Stimulated activated CD8-positive, alpha-beta memory T cell treated with anti-CD3 and anti-CD28 coated beads, Interleukin-4, amount 100 ng/mL, for 48 hours (primary cell): ENCODE results near the gene LRRC36.

ENCODE experiments used
- DNase-seq: peaks from one replicate; pipeline ENCODE4 v3.0.0-alpha.2; 2020

LRRC36 gene

DNA sequence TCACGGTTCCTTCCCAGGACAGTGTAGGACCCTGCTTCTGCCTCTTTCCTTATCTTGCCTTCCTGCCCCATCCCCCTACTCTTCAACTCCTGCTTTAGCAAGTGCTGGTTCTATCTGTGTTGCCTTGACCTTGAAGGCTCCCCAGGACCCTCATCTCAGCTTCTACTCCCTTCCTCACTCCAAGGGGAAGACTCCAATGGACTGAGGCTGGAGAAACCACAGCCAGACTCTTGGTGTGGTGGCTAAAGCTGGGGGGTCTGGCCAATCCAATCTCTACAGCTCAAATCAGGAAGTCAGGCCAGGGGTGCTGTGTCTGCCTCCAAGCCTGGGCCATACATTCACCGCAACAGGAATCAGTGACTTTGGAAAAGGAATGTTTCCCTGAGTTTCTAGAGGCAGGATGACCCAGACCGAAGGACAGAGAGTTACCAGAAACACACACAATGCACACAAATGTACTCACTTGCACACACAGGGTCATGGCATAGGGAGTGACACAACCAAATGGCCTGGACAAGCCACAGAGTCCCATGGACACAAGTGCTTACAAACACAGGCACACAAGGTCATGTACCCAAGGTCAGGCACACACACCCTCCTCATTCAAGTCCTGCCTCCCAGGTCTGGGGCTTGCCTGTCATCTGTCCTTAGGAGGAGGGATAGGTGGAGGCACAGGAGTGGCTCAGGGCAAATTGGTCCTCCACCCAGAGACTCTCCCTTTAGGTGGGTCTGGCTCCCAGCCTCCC is 102.6 kb downstream of the LRRC36 start:
- DNase-seq: no peak

DNA sequence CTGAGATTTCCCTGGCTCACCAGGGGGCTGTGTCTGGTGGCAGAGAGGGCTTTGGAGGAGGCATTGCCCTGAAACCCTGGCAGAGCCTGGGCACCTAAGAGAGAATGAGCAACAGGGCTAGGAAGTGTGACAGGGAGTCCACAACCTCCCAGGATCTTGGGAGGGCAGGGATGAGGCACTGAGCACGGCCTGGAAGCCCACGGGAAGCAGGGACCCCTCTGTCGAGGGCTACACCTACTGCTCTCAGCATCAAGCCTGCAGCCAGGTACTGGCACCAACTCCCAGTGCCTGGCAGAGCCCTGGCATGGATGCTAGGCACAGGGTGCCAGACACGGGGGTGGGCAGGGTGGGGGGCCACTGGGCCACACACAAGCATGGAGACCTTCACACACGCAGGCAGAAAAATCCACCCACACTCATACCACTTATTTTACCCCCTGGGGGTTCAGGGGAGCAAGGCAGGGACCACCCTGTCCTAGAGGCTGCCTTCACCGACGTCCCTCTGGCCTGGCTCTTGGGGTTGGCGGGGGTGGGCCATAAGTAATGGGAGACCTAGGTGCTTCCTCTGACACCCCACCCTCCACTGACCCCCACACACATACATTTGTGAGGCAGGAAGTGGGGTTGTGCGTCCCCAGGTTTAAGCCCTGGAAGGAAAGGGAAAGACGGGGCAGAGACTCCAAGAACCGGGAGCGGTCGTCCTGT is 103.3 kb downstream of the LRRC36 start:
- DNase-seq: no peak

DNA sequence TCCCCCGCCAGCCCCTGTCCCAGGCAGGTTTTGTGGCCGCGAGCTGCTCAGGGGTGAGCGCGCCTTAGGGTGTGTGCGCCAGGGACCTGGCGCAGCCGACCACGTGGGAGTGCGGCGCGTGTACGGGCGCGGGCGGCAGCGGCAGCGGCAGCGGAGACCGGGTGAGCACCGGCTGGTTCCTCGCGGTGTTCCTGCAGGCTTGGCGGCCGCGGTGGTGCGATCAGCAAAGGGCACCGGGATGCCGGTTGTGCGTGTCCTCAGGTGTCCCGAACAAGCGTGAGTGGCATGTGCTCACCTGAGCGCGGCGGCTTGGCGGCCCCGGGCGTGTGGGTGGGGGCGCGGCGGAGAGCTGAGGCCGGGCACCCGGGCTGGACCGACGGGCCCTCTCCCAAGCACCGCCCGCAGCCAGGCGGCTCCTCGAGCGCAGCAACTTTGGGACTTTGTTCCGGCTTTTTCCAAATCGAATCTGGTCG is 103.9 kb downstream of the LRRC36 start:
- peak; percentile 48 for DNase-seq

DNA sequence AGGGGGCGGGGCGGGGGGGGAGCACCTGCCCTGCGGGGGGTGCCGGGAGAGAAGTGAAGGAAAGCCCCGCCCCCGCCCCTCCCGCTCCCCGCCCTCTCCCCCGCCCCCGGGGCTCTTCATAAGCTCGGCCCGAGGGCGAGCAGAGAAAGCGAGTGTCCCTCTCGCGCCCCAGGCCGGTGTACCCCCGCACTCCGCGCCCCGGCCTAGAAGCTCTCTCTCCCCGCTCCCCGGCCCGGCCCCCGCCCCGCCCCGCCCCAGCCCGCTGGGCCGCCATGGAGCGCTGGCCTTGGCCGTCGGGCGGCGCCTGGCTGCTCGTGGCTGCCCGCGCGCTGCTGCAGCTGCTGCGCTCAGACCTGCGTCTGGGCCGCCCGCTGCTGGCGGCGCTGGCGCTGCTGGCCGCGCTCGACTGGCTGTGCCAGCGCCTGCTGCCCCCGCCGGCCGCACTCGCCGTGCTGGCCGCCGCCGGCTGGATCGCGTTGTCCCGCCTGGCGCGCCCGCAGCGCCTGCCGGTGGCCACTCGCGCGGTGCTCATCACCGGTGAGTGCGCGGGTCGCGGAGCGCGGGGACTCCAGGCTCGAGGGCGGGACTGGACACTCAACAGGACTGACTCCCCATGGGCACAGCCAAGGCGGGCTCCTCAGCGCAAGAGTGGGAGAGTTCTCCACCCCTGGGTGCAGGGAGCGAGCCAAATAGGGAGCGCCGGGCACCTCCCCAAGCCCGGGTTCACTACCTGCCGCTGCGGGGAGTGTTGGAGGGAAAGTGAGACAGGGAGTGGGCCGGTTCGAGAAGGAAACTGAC is 104.6 kb downstream of the LRRC36 start, which contains the start of gene HSD11B2:
HSD11B2 (plus strand) TSS at position 145 of the 798 bp plus-strand sequence; CDS start at position 273, 128 bp downstream.
- DNase-seq: peak; percentile 40

DNA sequence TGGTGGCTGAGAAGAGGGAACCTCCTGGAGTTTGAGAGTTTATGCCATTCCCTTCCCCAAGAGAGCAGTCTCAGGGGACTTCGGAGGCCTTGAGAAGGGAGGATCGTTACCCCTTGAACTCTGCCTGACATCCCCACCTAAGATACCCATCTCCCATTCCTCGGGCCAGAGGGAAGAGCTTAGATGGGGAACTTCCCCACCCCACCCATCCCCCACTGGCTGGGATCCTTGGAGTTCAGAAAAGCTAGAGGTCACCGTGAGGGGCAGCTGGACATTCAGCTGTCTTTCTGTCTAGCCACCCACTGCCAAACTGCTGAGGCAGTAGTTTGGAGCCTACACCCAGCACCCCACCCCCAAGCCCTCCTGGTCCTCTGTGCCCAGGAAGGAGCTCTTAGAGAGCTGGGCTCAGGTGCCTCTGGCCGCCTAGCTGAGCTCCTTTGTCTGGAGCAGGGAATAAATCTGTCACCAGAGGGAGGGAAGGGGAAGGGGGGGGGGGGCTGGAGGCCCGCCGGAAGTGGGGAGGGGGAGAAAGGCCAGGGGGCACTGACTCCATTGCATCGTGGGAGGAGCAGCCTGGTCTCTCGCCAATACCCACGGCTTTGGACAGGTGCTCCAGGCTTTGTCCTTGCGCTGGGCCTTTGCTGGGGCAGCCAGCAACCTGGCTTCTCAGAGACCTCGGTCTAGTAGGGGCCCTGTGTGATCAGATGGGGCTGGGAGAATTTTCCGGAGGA is 105.3 kb downstream of the LRRC36 start:
- DNase-seq: no peak

DNA sequence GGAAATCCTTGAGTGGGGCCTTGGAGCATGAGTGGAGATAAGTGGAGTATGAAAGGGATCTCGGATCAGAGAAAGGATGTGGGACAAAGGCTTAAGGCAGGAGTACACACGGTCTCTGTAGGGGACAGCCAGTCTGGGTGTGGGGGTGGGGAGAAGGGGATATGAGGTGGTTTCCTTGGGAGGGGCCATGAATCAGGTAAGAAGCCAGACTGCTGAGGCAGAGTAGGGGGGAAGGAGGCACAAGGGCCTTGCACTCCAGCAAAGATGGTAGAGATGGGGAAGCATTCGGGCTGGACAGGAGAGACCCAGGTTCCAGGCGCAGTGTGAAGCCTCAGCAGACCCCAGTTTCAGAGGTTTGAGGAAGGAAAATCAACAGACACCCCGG is 105.9 kb downstream of the LRRC36 start:
- no peak for DNase-seq

DNA sequence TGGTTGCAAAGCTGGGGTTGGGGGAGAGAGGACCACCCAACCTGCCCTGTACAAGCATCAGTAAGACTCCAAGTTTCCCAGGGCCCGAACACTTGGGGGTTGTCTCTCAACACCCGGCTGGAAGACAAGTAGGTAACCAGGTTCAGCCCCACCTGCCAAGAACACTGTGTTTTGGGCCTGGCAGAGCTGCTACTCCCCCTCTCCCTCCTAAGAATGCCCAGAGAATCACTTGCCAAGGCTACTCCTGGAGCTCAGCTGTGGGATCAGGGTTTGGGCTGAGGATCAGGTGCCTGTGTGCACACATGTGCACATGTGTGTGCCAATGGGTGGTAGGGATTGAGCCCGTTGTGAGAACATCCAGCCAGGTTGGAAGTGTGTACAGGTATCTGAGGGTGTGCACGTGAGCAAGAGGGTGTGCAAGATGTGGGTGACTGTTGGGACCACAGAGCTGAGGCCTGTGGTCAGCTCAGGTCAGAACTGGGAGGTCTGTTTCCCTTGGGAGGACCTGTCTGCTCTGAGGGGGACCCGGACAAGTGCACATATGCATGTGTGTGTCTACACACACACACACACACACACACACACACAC is 106.6 kb downstream of the LRRC36 start:
- no peak for DNase-seq
